Right ventricle myocardium superior (tissue), 1 donor: Measurements from ENCODE around the gene HMHB1. TPM values are rescaled to one million over a fixed set of nuclear protein-coding genes. Genes with fewer than 3 reads are reported as not detected.

ENCODE experiments used
- ATAC-seq: fragments of 200-7000 bp; cut with Tn5 transposase; one replicate; pipeline ENCODE4 v1.9.1; 2020; ENCODE audit warnings: mild to moderate bottlenecking; ENCODE audit not compliant: poor library complexity
- DNase-seq: peaks from one replicate; pipeline ENCODE4 v3.0.0-alpha.2; 2020
- intact Hi-C: fragments of 100-400 bp; cut with DNase I; formaldehyde crosslinking; loops from one replicate; pipeline ENCODE4 v1.11.2; 2022
- total RNA-seq: library from RNA; stranded (reverse); fragmentation: NEBNext Ultra II Directional; extraction: Animal tissue kit (Norgen Biotek cat#: 25700); gene quantifications from one replicate; pipeline ENCODE4 v1.2.1, GENCODE V29; 2021
- donor health status: DM: no; HTN: yes; CAD: no; lungs with severe emphysema.

HMHB1 gene
- total RNA-seq, 1 donor from 2014 or later, result not detected

GRCh38 chr5:143850050-143850683 is 38.2 kb downstream of the HMHB1 start:
- ATAC-seq (no peak), DNase-seq (no peak)
- intact Hi-C loops, result no loop called here

GRCh38 chr5:143851383-143851782 is 39.4 kb downstream of the HMHB1 start:
- DNase-seq (no peak), ATAC-seq (no peak)
- intact Hi-C loops, result no loop called here

GRCh38 chr5:143860211-143860610 is 48.2 kb downstream of the HMHB1 start:
- intact Hi-C loops, result no loop called here
- ATAC-seq, result no peak

GRCh38 chr5:143862271-143862670 is 50.3 kb downstream of the HMHB1 start:
- ATAC-seq, result no peak
- intact Hi-C loops, result no loop called here

More at GRCh38 chr5:143860211-143860610, 48.2 kb downstream of the HMHB1 start:
- no peak for DNase-seq

GRCh38 chr5:143865426-143866025 is 53.6 kb downstream of the HMHB1 start:
- intact Hi-C loops, result no loop called here
- no peak for DNase-seq
- no peak for ATAC-seq

More at GRCh38 chr5:143862271-143862670, 50.3 kb downstream of the HMHB1 start:
- no peak for DNase-seq
